SK-N-SH treated with all-trans-retinoic acid at 6 μM for 48 hours (cell line): ENCODE results near the gene SERPINB6.
A peak's percentile ranks its signal among the peaks of the same experiment; 100 is the strongest.

ENCODE experiments used
- ATAC-seq: fragments of 200-7000 bp; cut with Tn5 transposase; 3 replicates; pipeline ENCODE4 v1.9.1; 2020; ENCODE audit warnings: mild to moderate bottlenecking, moderate library complexity
- BACH2 ChIP-seq: fragments of 250-450 bp; sonication (Bioruptor Pico); IDR thresholded peaks from 2 replicates; pipeline ENCODE4 v1.9.0; 2021; ENCODE audit warnings: mild to moderate bottlenecking, borderline replicate concordance
- CSDC2 ChIP-seq: fragments of 250-450 bp; sonication (Bioruptor Pico); IDR thresholded peaks from 2 replicates; pipeline ENCODE4 v1.5.0; 2020; ENCODE audit warnings: mild to moderate bottlenecking, moderate library complexity
- ESRRG ChIP-seq: fragments of 250-450 bp; sonication (Bioruptor Pico); IDR thresholded peaks from 2 replicates; pipeline ENCODE4 v1.6.1; 2021; ENCODE audit warnings: mild to moderate bottlenecking
- GLIS3 ChIP-seq: fragments of 250-450 bp; sonication (Bioruptor Pico); IDR thresholded peaks from 2 replicates; pipeline ENCODE4 v1.5.0; 2020; ENCODE audit warnings: mild to moderate bottlenecking, moderate library complexity
- ISL1 ChIP-seq: fragments of 250-450 bp; sonication (Bioruptor Pico); IDR thresholded peaks from 2 replicates; pipeline ENCODE4 v2.1.2; 2022; ENCODE audit warnings: mild to moderate bottlenecking, moderate library complexity
- POU6F1 ChIP-seq: fragments of 250-450 bp; sonication (Bioruptor Pico); IDR thresholded peaks from 2 replicates; pipeline ENCODE4 v1.8.0; 2021; ENCODE audit warnings: low read depth, mild to moderate bottlenecking, moderate library complexity, borderline replicate concordance
- PPARA ChIP-seq: fragments of 250-450 bp; sonication (Bioruptor Pico); IDR thresholded peaks from 2 replicates; pipeline ENCODE4 v1.5.0; 2020; ENCODE audit warnings: mild to moderate bottlenecking, borderline replicate concordance
- SNAI2 ChIP-seq: fragments of 250-450 bp; sonication (Bioruptor Pico); IDR thresholded peaks from 2 replicates; pipeline ENCODE4 v1.5.0; 2020; ENCODE audit warnings: mild to moderate bottlenecking, moderate library complexity
- TCF4 ChIP-seq: fragments of 250-450 bp; sonication (Bioruptor Pico); IDR thresholded peaks from 2 replicates; pipeline ENCODE4 v1.8.0; 2021; ENCODE audit warnings: mild to moderate bottlenecking, moderate library complexity, borderline replicate concordance
- TSHZ2 ChIP-seq: fragments of 250-450 bp; sonication (Bioruptor Pico); IDR thresholded peaks from 2 replicates; pipeline ENCODE4 v1.5.0; 2020; ENCODE audit warnings: mild to moderate bottlenecking, moderate library complexity
- ZFP3 ChIP-seq: fragments of 250-450 bp; sonication (Bioruptor Pico); IDR thresholded peaks from 2 replicates; pipeline ENCODE4 v1.5.0; 2020; ENCODE audit warnings: mild to moderate bottlenecking, moderate library complexity
- ZFP30 ChIP-seq: fragments of 450-650 bp; formaldehyde crosslinking; IDR thresholded peaks from 2 replicates; pipeline ENCODE4 v1.5.0; 2022; ENCODE audit warnings: mild to moderate bottlenecking, moderate library complexity
- ZNF565 ChIP-seq: fragments of 450-650 bp; formaldehyde crosslinking; conservative IDR thresholded peaks from 2 replicates; pipeline ENCODE4 v1.5.0; 2020; ENCODE audit warnings: low read depth, mild to moderate bottlenecking, moderate library complexity
- ZNF70 ChIP-seq: fragments of 450-650 bp; formaldehyde crosslinking; IDR thresholded peaks from 2 replicates; pipeline ENCODE4 v1.5.0; 2020; ENCODE audit warnings: mild to moderate bottlenecking, moderate library complexity
- ZNF8 ChIP-seq: fragments of 450-650 bp; formaldehyde crosslinking; IDR thresholded peaks from 2 replicates; pipeline ENCODE4 v1.5.0; 2020; ENCODE audit warnings: mild to moderate bottlenecking, moderate library complexity
- TF ChIP-seq, protein P1 (sequence below): fragments of 250-450 bp; sonication (Bioruptor Pico); IDR thresholded peaks from 2 replicates; pipeline ENCODE4 v1.8.0; 2020; ENCODE audit warnings: mild to moderate bottlenecking, moderate library complexity, borderline replicate concordance
- TF ChIP-seq, protein P2 (sequence below): fragments of 250-450 bp; sonication (Bioruptor Pico); IDR thresholded peaks from 2 replicates; pipeline ENCODE4 v1.5.1; 2021; ENCODE audit warnings: mild to moderate bottlenecking, moderate library complexity

Gene SERPINB6

GRCh38 chr6:2979819-2980464 lies 8.6 kb upstream of the SERPINB6 start (continued):
- TF ChIP-seq POU6F1 (CRISPR knock-in tag) = no peak
- TF ChIP-seq, protein P1, sequence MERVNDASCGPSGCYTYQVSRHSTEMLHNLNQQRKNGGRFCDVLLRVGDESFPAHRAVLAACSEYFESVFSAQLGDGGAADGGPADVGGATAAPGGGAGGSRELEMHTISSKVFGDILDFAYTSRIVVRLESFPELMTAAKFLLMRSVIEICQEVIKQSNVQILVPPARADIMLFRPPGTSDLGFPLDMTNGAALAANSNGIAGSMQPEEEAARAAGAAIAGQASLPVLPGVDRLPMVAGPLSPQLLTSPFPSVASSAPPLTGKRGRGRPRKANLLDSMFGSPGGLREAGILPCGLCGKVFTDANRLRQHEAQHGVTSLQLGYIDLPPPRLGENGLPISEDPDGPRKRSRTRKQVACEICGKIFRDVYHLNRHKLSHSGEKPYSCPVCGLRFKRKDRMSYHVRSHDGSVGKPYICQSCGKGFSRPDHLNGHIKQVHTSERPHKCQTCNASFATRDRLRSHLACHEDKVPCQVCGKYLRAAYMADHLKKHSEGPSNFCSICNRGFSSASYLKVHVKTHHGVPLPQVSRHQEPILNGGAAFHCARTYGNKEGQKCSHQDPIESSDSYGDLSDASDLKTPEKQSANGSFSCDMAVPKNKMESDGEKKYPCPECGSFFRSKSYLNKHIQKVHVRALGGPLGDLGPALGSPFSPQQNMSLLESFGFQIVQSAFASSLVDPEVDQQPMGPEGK (CRISPR knock-in tag) = no peak
- no peak for TF ChIP-seq TCF4 (CRISPR knock-in tag)
- TF ChIP-seq PPARA (CRISPR knock-in tag) = no peak
- TF ChIP-seq CSDC2 (CRISPR knock-in tag) = peak; percentile 92; the same call in 1 of the 2 replicates
- TF ChIP-seq ZNF8 = no peak
- TF ChIP-seq ZFP3 (CRISPR knock-in tag) = peak; percentile 87
- TF ChIP-seq, all 23 proteins: peak for 4

GRCh38 chr6:2978923-2979322 lies 7.6 kb upstream of the SERPINB6 start:
- no peak for ATAC-seq
- TF ChIP-seq SNAI2 (CRISPR knock-in tag) (no peak), TCF4 (CRISPR knock-in tag) (no peak), PPARA (CRISPR knock-in tag) (no peak), ZFP3 (CRISPR knock-in tag) (no peak), ESRRG (CRISPR knock-in tag) (no peak), ZNF8 (no peak), ISL1 (CRISPR knock-in tag) (no peak), ZFP30 (no peak), POU6F1 (CRISPR knock-in tag) (no peak), GLIS3 (no peak), CSDC2 (CRISPR knock-in tag) (no peak), BACH2 (CRISPR knock-in tag) (no peak), ZNF70 (CRISPR knock-in tag) (no peak), TSHZ2 (CRISPR knock-in tag) (no peak), ZNF565 (CRISPR knock-in tag) (no peak)
- TF ChIP-seq, protein P2, sequence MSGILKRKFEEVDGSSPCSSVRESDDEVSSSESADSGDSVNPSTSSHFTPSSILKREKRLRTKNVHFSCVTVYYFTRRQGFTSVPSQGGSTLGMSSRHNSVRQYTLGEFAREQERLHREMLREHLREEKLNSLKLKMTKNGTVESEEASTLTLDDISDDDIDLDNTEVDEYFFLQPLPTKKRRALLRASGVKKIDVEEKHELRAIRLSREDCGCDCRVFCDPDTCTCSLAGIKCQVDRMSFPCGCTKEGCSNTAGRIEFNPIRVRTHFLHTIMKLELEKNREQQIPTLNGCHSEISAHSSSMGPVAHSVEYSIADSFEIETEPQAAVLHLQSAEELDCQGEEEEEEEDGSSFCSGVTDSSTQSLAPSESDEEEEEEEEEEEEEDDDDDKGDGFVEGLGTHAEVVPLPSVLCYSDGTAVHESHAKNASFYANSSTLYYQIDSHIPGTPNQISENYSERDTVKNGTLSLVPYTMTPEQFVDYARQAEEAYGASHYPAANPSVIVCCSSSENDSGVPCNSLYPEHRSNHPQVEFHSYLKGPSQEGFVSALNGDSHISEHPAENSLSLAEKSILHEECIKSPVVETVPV (CRISPR knock-in tag) = no peak
- TF ChIP-seq, protein P1 (CRISPR knock-in tag) = no peak
